Measurements from ENCODE around the gene SNX10. TPM values are rescaled to one million over a fixed set of nuclear protein-coding genes. Genes with fewer than 3 reads are reported as not detected.

SNX10 gene
- total and polyA plus RNA-seq, 2 donors, result 3.7 to 7.1 TPM

- Histone ChIP-seq H3K27ac (ENCODE audit: low read depth) (no peak overlapping the region), H3K4me1 (ENCODE audit: insufficient read depth) (no peaks in the 10 kb centered on the region), H3K36me3 (ENCODE audit: insufficient read depth) (no peaks in the 10 kb centered on the region), H3K4me3 (ENCODE audit: low read depth, low read length) (no peak overlapping the region)
- WGBS, result 94% methylated on average over 4 of the region's 4 CpGs
- no peak for DNase-seq (ENCODE audit: extremely low spot score)
These were observed 16.9 kb downstream of the SNX10 start for GRCh38 chr7:26308551-26308950.

GRCh38 chr7:26309089-26309488, 17.4 kb downstream of the SNX10 start:
- 80% methylated on average over 5 of the region's 5 CpGs for WGBS
- no peak for DNase-seq (ENCODE audit: extremely low spot score)
- H3K4me3 ChIP-seq (ENCODE audit: low read depth, low read length), result no peak overlapping the region
- H3K36me3 ChIP-seq (ENCODE audit: insufficient read depth), result no peaks in the 10 kb centered on the region
- H3K27ac ChIP-seq (ENCODE audit: low read depth), result no peak overlapping the region
- no peaks in the 10 kb centered on the region for H3K4me1 ChIP-seq (ENCODE audit: insufficient read depth)

GRCh38 chr7:26311798-26312197, 20.1 kb downstream of the SNX10 start:
- no peaks in the 10 kb centered on the region for H3K36me3 ChIP-seq (ENCODE audit: insufficient read depth)
- 69% methylated on average over 4 of the region's 4 CpGs for WGBS
- H3K4me1 ChIP-seq (ENCODE audit: insufficient read depth), result no peaks in the 10 kb centered on the region
- no peak for DNase-seq (ENCODE audit: extremely low spot score)
- no peak overlapping the region for H3K27ac ChIP-seq (ENCODE audit: low read depth)
- no peak overlapping the region for H3K4me3 ChIP-seq (ENCODE audit: low read depth, low read length)

- H3K36me3 ChIP-seq (ENCODE audit: insufficient read depth), result no peaks in the 10 kb centered on the region
- no peak overlapping the region for H3K4me3 ChIP-seq (ENCODE audit: low read depth, low read length)
- H3K27ac ChIP-seq (ENCODE audit: low read depth), result no peak overlapping the region
- 85% methylated on average over 3 of the region's 3 CpGs for WGBS
- DNase-seq (ENCODE audit: extremely low spot score), result no peak
- H3K4me1 ChIP-seq (ENCODE audit: insufficient read depth), result no peaks in the 10 kb centered on the region
These were observed 25.5 kb downstream of the SNX10 start for GRCh38 chr7:26317211-26317610.

GRCh38 chr7:26318921-26319320, 27.3 kb downstream of the SNX10 start:
- 69% methylated on average over 3 of the region's 3 CpGs for WGBS
- Histone ChIP-seq H3K27ac (ENCODE audit: low read depth) (no peak overlapping the region), H3K4me3 (ENCODE audit: low read depth, low read length) (no peak overlapping the region), H3K36me3 (ENCODE audit: insufficient read depth) (no peaks in the 10 kb centered on the region), H3K4me1 (ENCODE audit: insufficient read depth) (no peaks in the 10 kb centered on the region)
- no peak for DNase-seq (ENCODE audit: extremely low spot score)

GRCh38 chr7:26319636-26320035, 28.0 kb downstream of the SNX10 start:
- H3K4me1 ChIP-seq (ENCODE audit: insufficient read depth), result no peaks in the 10 kb centered on the region
- no peak overlapping the region for H3K4me3 ChIP-seq (ENCODE audit: low read depth, low read length)
- no peaks in the 10 kb centered on the region for H3K36me3 ChIP-seq (ENCODE audit: insufficient read depth)
- DNase-seq (ENCODE audit: extremely low spot score), result no peak
- 62% methylated on average over 3 of the region's 3 CpGs for WGBS
- no peak overlapping the region for H3K27ac ChIP-seq (ENCODE audit: low read depth)

GRCh38 chr7:26320878-26321277, 29.2 kb downstream of the SNX10 start:
- Histone ChIP-seq H3K36me3 (ENCODE audit: insufficient read depth) (no peaks in the 10 kb centered on the region), H3K4me3 (ENCODE audit: low read depth, low read length) (no peak overlapping the region), H3K4me1 (ENCODE audit: insufficient read depth) (no peaks in the 10 kb centered on the region), H3K27ac (ENCODE audit: low read depth) (no peak overlapping the region)
- no peak for DNase-seq (ENCODE audit: extremely low spot score)
- WGBS, result 75% methylated on average over 4 of the region's 4 CpGs

- H3K4me3 ChIP-seq (ENCODE audit: low read depth, low read length), result no peak overlapping the region
- DNase-seq (ENCODE audit: extremely low spot score), result no peak
- H3K36me3 ChIP-seq (ENCODE audit: insufficient read depth), result no peaks in the 10 kb centered on the region
- 46% methylated on average over 1 of the region's 1 CpG for WGBS
- no peaks in the 10 kb centered on the region for H3K4me1 ChIP-seq (ENCODE audit: insufficient read depth)
- no peak overlapping the region for H3K27ac ChIP-seq (ENCODE audit: low read depth)
These were observed 29.8 kb downstream of the SNX10 start for GRCh38 chr7:26321435-26321834.

- no peak for DNase-seq (ENCODE audit: extremely low spot score)
- H3K4me3 ChIP-seq (ENCODE audit: low read depth, low read length), result no peak overlapping the region
- H3K36me3 ChIP-seq (ENCODE audit: insufficient read depth), result no peaks in the 10 kb centered on the region
- H3K27ac ChIP-seq (ENCODE audit: low read depth), result no peak overlapping the region
- WGBS, result 83% methylated on average over 3 of the region's 3 CpGs
- no peaks in the 10 kb centered on the region for H3K4me1 ChIP-seq (ENCODE audit: insufficient read depth)
These were observed 34.5 kb downstream of the SNX10 start for GRCh38 chr7:26326211-26326610.

- H3K36me3 ChIP-seq (ENCODE audit: insufficient read depth), result no peaks in the 10 kb centered on the region
- H3K27ac ChIP-seq (ENCODE audit: low read depth), result no peak overlapping the region
- no peak for DNase-seq (ENCODE audit: extremely low spot score)
- no peaks in the 10 kb centered on the region for H3K4me1 ChIP-seq (ENCODE audit: insufficient read depth)
- no peak overlapping the region for H3K4me3 ChIP-seq (ENCODE audit: low read depth, low read length)
- 90% methylated on average over 7 of the region's 7 CpGs for WGBS
These were observed 37.1 kb downstream of the SNX10 start for GRCh38 chr7:26328498-26329390.

GRCh38 chr7:26329520-26330255, 38.0 kb downstream of the SNX10 start:
- no peak for DNase-seq (ENCODE audit: extremely low spot score)
- H3K4me3 ChIP-seq (ENCODE audit: low read depth, low read length), result no peak overlapping the region
- H3K36me3 ChIP-seq (ENCODE audit: insufficient read depth), result no peaks in the 10 kb centered on the region
- WGBS, result 79% methylated on average over 13 of the region's 13 CpGs
- no peak overlapping the region for H3K27ac ChIP-seq (ENCODE audit: low read depth)
- H3K4me1 ChIP-seq (ENCODE audit: insufficient read depth), result no peaks in the 10 kb centered on the region

- WGBS, result 97% methylated on average over 4 of the region's 4 CpGs
- Histone ChIP-seq H3K4me1 (ENCODE audit: insufficient read depth) (no peaks in the 10 kb centered on the region), H3K4me3 (ENCODE audit: low read depth, low read length) (no peak overlapping the region), H3K27ac (ENCODE audit: low read depth) (no peak overlapping the region), H3K36me3 (ENCODE audit: insufficient read depth) (no peaks in the 10 kb centered on the region)
- no peak for DNase-seq (ENCODE audit: extremely low spot score)
These were observed 39.5 kb downstream of the SNX10 start for GRCh38 chr7:26331113-26331512.

GRCh38 chr7:26331789-26332188, 40.1 kb downstream of the SNX10 start:
- no peak for DNase-seq (ENCODE audit: extremely low spot score)
- Histone ChIP-seq H3K27ac (ENCODE audit: low read depth) (no peak overlapping the region), H3K36me3 (ENCODE audit: insufficient read depth) (no peaks in the 10 kb centered on the region), H3K4me3 (ENCODE audit: low read depth, low read length) (no peak overlapping the region), H3K4me1 (ENCODE audit: insufficient read depth) (no peaks in the 10 kb centered on the region)
- WGBS, result 73% methylated on average over 4 of the region's 4 CpGs

- WGBS, result 94% methylated on average over 2 of the region's 2 CpGs
- no peaks in the 10 kb centered on the region for H3K36me3 ChIP-seq (ENCODE audit: insufficient read depth)
- no peak for DNase-seq (ENCODE audit: extremely low spot score)
- H3K27ac ChIP-seq (ENCODE audit: low read depth), result no peak overlapping the region
- H3K4me3 ChIP-seq (ENCODE audit: low read depth, low read length), result no peak overlapping the region
- no peaks in the 10 kb centered on the region for H3K4me1 ChIP-seq (ENCODE audit: insufficient read depth)
These were observed 41.0 kb downstream of the SNX10 start for GRCh38 chr7:26332698-26333097.
